RWPE2 (cell line): ENCODE data around the gene CLEC4C.
A peak's percentile ranks its signal among the peaks of the same experiment; 100 is the strongest.

Experiments used
- ATAC-seq: fragments of 200-7000 bp; cut with Tn5 transposase; 3 replicates; pipeline ENCODE4 v1.9.1; 2021; ENCODE audit warnings: low read depth
- DNase-seq: peaks from one replicate; pipeline ENCODE4 v3.0.0-alpha.2; 2020; ENCODE audit warnings: low spot score
- H3K27ac ChIP-seq: fragments of 450-650 bp; 2 replicates; pipeline ENCODE4 v1.5.1; 2017; ENCODE audit warnings: mild to moderate bottlenecking; ENCODE audit not compliant: poor library complexity, severe bottlenecking
- H3K27me3 ChIP-seq: fragments of 250-450 bp; sonication (Bioruptor Pico); 2 replicates; pipeline ENCODE4 v1.5.1; 2021; ENCODE audit warnings: mild to moderate bottlenecking, moderate library complexity; ENCODE audit not compliant: insufficient read depth, poor library complexity, severe bottlenecking
- H3K36me3 ChIP-seq: fragments of 250-450 bp; sonication (Bioruptor Pico); 2 replicates; pipeline ENCODE4 v1.5.1; 2020; ENCODE audit warnings: low read depth, mild to moderate bottlenecking, moderate library complexity
- H3K4me1 ChIP-seq: fragments of 250-450 bp; sonication (Bioruptor Pico); 2 replicates; pipeline ENCODE4 v1.5.1; 2021; ENCODE audit warnings: mild to moderate bottlenecking, moderate library complexity; ENCODE audit not compliant: insufficient read depth, poor library complexity, severe bottlenecking
- H3K4me3 ChIP-seq: fragments of 250-450 bp; sonication (Bioruptor Pico); 2 replicates; pipeline ENCODE4 v1.5.1; 2021; ENCODE audit warnings: mild to moderate bottlenecking, moderate library complexity; ENCODE audit not compliant: severe bottlenecking
- H3K9me3 ChIP-seq: fragments of 250-450 bp; sonication (Bioruptor Pico); 2 replicates; pipeline ENCODE4 v1.5.1; 2021; ENCODE audit warnings: mild to moderate bottlenecking, moderate library complexity; ENCODE audit not compliant: severe bottlenecking
- TF ChIP-seq, protein P1 (sequence below): fragments of 450-650 bp; IDR thresholded peaks from one replicate; pipeline ENCODE4 v1.5.1; 2017; ENCODE audit warnings: mild to moderate bottlenecking, moderate library complexity; ENCODE audit not compliant: poor library complexity, severe bottlenecking

The CLEC4C gene

DNA sequence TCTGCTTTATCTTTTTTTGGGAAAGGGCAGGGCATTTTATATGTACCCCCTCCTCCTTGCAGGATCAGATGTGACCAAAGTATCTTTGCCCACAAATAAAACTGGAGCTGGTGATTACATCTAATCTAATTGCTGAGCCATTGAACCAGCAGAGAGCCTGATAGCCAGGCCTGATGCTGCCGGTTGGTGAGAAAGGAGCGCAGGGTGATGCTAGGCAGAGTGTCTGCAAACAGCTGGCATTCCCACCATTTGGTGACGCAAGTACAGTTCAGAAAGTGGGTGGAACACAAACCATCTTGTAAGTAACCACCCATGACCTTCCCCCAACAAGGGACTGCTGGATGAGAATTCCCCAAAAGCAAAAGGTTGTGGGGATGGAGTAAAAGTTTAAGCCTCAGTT, 23.2 kb downstream of the CLEC4C start:
- no peak overlapping the region for H3K27ac ChIP-seq
- no peaks in the 10 kb centered on the region for H3K27me3 ChIP-seq
- ATAC-seq = no peak
- H3K9me3 ChIP-seq = no peaks in the 10 kb centered on the region
- TF ChIP-seq, protein P1, sequence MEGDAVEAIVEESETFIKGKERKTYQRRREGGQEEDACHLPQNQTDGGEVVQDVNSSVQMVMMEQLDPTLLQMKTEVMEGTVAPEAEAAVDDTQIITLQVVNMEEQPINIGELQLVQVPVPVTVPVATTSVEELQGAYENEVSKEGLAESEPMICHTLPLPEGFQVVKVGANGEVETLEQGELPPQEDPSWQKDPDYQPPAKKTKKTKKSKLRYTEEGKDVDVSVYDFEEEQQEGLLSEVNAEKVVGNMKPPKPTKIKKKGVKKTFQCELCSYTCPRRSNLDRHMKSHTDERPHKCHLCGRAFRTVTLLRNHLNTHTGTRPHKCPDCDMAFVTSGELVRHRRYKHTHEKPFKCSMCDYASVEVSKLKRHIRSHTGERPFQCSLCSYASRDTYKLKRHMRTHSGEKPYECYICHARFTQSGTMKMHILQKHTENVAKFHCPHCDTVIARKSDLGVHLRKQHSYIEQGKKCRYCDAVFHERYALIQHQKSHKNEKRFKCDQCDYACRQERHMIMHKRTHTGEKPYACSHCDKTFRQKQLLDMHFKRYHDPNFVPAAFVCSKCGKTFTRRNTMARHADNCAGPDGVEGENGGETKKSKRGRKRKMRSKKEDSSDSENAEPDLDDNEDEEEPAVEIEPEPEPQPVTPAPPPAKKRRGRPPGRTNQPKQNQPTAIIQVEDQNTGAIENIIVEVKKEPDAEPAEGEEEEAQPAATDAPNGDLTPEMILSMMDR = no peak
- no peaks in the 10 kb centered on the region for H3K4me1 ChIP-seq
- no peak overlapping the region for H3K4me3 ChIP-seq
- H3K36me3 ChIP-seq = no peaks in the 10 kb centered on the region
- DNase-seq = no peak

- Histone ChIP-seq H3K27ac (no peak overlapping the region), H3K36me3 (no peaks in the 10 kb centered on the region), H3K4me1 (no peaks in the 10 kb centered on the region), H3K4me3 (no peak overlapping the region), H3K27me3 (no peaks in the 10 kb centered on the region), H3K9me3 (no peaks in the 10 kb centered on the region)
- TF ChIP-seq, protein P1 = no peak
- no peak for DNase-seq
- ATAC-seq = no peak
Measured at GRCh38 chr12:7719946-7720730, 27.0 kb downstream of the CLEC4C start.

DNA sequence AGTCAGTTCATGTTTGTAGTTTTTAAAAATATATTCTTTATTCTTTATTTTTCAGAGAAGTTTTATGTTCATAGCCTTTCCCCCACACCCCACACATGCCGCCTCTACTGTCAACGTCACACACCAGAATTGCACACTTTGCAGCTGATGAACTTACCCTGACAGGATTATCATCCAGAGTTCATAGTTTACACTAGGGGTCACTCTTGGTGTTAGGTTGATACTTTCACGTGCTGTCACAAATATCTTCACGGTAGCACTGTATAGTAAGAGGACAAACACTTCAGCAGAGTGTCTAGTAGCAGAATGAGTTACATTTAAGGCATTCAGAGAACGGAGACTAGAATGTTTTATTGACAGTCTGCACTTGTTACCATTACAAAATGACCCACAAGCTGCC, 30.8 kb downstream of the CLEC4C start:
- TF ChIP-seq, protein P1 = peak; percentile 25
- Histone ChIP-seq H3K27ac (no peak overlapping the region), H3K27me3 (no peaks in the 10 kb centered on the region), H3K4me1 (no peaks in the 10 kb centered on the region), H3K9me3 (no peaks in the 10 kb centered on the region), H3K36me3 (no peaks in the 10 kb centered on the region), H3K4me3 (no peak overlapping the region)
- DNase-seq = no peak
- no peak for ATAC-seq

DNA sequence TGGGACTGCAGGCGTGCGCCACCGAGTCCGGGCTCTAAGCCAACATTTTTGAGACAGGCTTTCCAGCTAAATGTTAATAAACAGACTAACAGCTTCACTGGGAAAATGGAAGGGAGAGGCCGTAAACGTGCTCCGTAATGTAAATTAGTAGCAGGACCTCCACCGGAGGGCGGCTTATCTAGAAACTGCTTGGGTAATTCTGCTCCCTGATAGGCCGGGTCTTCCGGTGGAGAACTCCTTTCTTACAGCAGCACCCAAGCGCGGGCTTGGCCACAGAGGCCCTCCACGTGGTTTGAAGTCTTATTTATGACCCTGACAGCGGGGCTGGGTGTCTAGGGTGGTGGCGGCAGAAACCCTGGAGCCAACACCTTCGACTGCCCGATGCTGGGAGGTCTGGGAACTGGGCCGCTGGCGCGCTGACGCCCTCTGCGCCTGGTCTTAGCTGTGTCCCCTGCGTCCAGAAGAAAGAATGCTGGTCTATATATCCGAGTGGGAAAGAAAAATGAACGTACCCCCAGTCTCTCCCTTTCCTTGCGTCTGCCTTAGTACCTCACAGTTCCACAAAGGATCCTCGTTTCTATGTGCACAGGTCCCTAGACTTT, 34.2 kb downstream of the CLEC4C start:
- H3K36me3 ChIP-seq = no peaks in the 10 kb centered on the region
- ATAC-seq (no peak), DNase-seq (no peak)
- no peaks in the 10 kb centered on the region for H3K9me3 ChIP-seq
- H3K27ac ChIP-seq = no peak overlapping the region
- no peaks in the 10 kb centered on the region for H3K4me1 ChIP-seq
- H3K27me3 ChIP-seq = no peaks in the 10 kb centered on the region
- H3K4me3 ChIP-seq = no peak overlapping the region
- TF ChIP-seq, protein P1 = no peak

DNA sequence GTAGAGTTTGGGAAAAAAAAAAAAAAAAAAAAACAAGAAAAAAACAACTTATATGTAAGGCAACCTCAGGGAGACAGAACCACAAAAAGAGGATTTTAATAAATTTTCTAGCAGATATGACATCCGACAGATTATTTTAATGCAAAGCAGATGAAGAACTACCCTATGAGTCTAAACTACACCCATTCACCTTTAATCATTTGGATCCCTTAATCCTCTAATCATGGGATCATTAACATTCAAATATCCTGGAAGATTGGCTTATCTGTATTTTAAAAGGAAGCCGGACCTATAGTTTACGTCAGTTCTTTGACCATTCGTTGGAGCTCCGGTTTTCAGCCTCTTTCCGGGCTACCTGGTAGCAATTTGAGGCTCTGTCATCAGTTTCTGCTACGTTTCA, 36.0 kb downstream of the CLEC4C start, which contains the start of gene DPPA3:
Gene DPPA3 (plus strand): TSS at position 301 of the 400 bp plus-strand sequence. CDS start 138 bp downstream, outside the sequence.
- DNase-seq = no peak
- Histone ChIP-seq H3K36me3 (no peaks in the 10 kb centered on the region), H3K4me3 (no peak within 1 kb of the TSS), H3K4me1 (no peaks in the 10 kb centered on the region), H3K27ac (no peak within 1 kb of the TSS), H3K9me3 (no peaks in the 10 kb centered on the region), H3K27me3 (no peaks in the 10 kb centered on the region)
- no peak for ATAC-seq
- TF ChIP-seq, protein P1 = no peak
